PFSK-1 (cell line): Measurements from ENCODE around the gene UEVLD.

Experiments
- POLR2AphosphoS5 ChIP-seq: IDR thresholded peaks from 2 replicates; pipeline ENCODE4 v1.6.1; 2012; ENCODE audit warnings: low read depth, mild to moderate bottlenecking, control low read depth, low read length, moderate library complexity
- SIN3A ChIP-seq: IDR thresholded peaks from 2 replicates; pipeline ENCODE4 v1.6.1; 2012; ENCODE audit warnings: mild to moderate bottlenecking, low read length, moderate library complexity, borderline replicate concordance; ENCODE audit not compliant: insufficient read depth
- TF ChIP-seq, protein P1 (sequence below), 2 experiments: IDR thresholded peaks; 2 replicates each; pipeline versions ENCODE4 v1.6.1 to v1.8.0; 2011 to 2012; ENCODE audit warnings: low read depth in 2 of 2, low read length in 2 of 2, control low read depth in 1 of 2, inconsistent platforms in 1 of 2, mild to moderate bottlenecking in 1 of 2, moderate library complexity in 1 of 2; ENCODE audit not compliant: insufficient read depth in 1 of 2

DNA sequence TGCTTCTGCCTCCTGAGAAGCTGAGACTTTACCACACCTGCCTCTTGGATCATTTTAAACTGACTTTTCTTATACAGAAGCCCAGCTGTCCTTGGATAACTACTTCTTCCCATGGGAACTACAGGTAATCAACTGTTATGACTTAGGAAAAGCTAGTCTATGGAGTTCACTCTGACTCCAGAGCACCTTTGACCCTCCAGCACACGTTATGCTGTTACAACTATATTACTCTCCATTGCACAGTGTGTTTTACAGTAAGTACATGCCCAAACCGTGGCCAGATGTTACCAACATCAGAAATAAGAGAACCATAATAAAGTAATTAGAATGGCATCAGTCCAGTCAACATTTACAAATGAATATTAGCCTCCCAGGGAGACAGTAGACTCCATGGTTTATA lies 40.5 kb downstream of the UEVLD start:
- TF ChIP-seq POLR2AphosphoS5 (no peak), SIN3A (no peak)
- TF ChIP-seq, protein P1, sequence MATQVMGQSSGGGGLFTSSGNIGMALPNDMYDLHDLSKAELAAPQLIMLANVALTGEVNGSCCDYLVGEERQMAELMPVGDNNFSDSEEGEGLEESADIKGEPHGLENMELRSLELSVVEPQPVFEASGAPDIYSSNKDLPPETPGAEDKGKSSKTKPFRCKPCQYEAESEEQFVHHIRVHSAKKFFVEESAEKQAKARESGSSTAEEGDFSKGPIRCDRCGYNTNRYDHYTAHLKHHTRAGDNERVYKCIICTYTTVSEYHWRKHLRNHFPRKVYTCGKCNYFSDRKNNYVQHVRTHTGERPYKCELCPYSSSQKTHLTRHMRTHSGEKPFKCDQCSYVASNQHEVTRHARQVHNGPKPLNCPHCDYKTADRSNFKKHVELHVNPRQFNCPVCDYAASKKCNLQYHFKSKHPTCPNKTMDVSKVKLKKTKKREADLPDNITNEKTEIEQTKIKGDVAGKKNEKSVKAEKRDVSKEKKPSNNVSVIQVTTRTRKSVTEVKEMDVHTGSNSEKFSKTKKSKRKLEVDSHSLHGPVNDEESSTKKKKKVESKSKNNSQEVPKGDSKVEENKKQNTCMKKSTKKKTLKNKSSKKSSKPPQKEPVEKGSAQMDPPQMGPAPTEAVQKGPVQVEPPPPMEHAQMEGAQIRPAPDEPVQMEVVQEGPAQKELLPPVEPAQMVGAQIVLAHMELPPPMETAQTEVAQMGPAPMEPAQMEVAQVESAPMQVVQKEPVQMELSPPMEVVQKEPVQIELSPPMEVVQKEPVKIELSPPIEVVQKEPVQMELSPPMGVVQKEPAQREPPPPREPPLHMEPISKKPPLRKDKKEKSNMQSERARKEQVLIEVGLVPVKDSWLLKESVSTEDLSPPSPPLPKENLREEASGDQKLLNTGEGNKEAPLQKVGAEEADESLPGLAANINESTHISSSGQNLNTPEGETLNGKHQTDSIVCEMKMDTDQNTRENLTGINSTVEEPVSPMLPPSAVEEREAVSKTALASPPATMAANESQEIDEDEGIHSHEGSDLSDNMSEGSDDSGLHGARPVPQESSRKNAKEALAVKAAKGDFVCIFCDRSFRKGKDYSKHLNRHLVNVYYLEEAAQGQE (IDR thresholded peaks at IDR 0.05; ENCODE audit: insufficient read depth in 1 of 2, low read depth in 2 of 2, low read length in 2 of 2): no peak
